Sigmoid colon (tissue), 7 donors: ENCODE results near the gene AVP. TPM values are rescaled to one million over a fixed set of nuclear protein-coding genes. Genes with fewer than 3 reads are reported as not detected.
A peak's percentile ranks its signal among the peaks of the same experiment; 100 is the strongest.
"Not testable (repeated sequence)": the region's sequence is repeated elsewhere in the genome, so short reads cannot be mapped to it uniquely, and the experiment has no call there.

Experiments used
- DNase-seq: peaks from one replicate; pipeline ENCODE4 v3.0.0-alpha.2; 2019
- H3K27ac ChIP-seq, 4 donors: fragments of 200-600 bp; sonication (generic); one replicate each; pipeline ENCODE4 v1.5.1; 2016 to 2019; ENCODE audit warnings: mild to moderate bottlenecking in 1 of 4
- H3K27me3 ChIP-seq, 3 donors: fragments of 200-600 bp; sonication (generic); one replicate each; pipeline ENCODE4 v1.5.1; 2019; ENCODE audit warnings: mild to moderate bottlenecking in 1 of 3
- H3K36me3 ChIP-seq, 4 donors: fragments of 200-600 bp; sonication (generic); one replicate each; pipeline ENCODE4 v1.5.1; 2016 to 2019
- H3K4me1 ChIP-seq, 4 donors: fragments of 200-600 bp; sonication (generic); one replicate each; pipeline ENCODE4 v1.5.1; 2017 to 2019
- H3K4me3 ChIP-seq, 4 donors: fragments of 200-600 bp; sonication (generic); one replicate each; pipeline ENCODE4 v1.5.1; 2017 to 2019; ENCODE audit warnings: mild to moderate bottlenecking in 2 of 4, moderate library complexity in 1 of 4
- H3K9me3 ChIP-seq, 4 donors: fragments of 200-600 bp in 3 of 4; sonication (generic) in 3 of 4; one replicate each; pipeline versions ENCODE4 v1.5.1 to v1.6.1; 2013 to 2019
- EP300 ChIP-seq, 4 donors: sonication (generic); formaldehyde crosslinking; IDR thresholded peaks; one replicate each; pipeline ENCODE4 v1.6.1; 2017; ENCODE audit warnings: antibody characterized with exemption in 4 of 4
- POLR2A ChIP-seq, 2 donors: fragments of 450-650 bp; IDR thresholded peaks; one replicate each; pipeline ENCODE4 v1.6.1; 2016; ENCODE audit warnings: antibody characterized with exemption in 2 of 2, mild to moderate bottlenecking in 2 of 2, moderate library complexity in 2 of 2
- POLR2AphosphoS5 ChIP-seq, 4 donors: sonication (generic); formaldehyde crosslinking; IDR thresholded peaks; one replicate each; pipeline ENCODE4 v1.6.1; 2017; ENCODE audit warnings: antibody characterized with exemption in 4 of 4
- WGBS, 2 donors: extraction: QIAGEN DNeasy Blood & Tissue Kit; methylation state at CpG; one replicate each; pipeline ENCODE4 v1.1.7; 2013; 5-methylcytosine and 5-hydroxymethylcytosine counted together
- intact Hi-C: fragments of 100-400 bp; cut with DNase I; formaldehyde crosslinking; loops from one replicate; pipeline ENCODE4 v1.15.1; 2023
- polyA plus RNA-seq, 3 donors: library from polyadenylated mRNA; stranded (reverse); fragments of 200-250 nt; gene quantifications; one replicate each; pipeline ENCODE4 v1.2.3, GENCODE V29; 2013
- total RNA-seq, 4 donors: library from RNA; depleted of rRNA; stranded (reverse); fragments of >200 nt; gene quantifications; one replicate each; pipeline ENCODE4 v1.1.0, GENCODE V29; 2016
- TF ChIP-seq, protein P1 (sequence below), 4 experiments: fragments of 450-650 bp in 3 of 4; fragments of 200-600 bp in 1 of 4; IDR thresholded peaks; one replicate each; pipeline ENCODE4 v1.5.1; 2016 to 2019; ENCODE audit warnings: antibody characterized with exemption in 4 of 4, mild to moderate bottlenecking in 3 of 4, moderate library complexity in 2 of 4
- donor health status: healthy with polysubstance abuse.
- donor health status: Bipolar disorder and iron deficiency.
- donor health status: healthy.

Gene AVP
- total and polyA plus RNA-seq, 7 donors: not detected

DNA sequence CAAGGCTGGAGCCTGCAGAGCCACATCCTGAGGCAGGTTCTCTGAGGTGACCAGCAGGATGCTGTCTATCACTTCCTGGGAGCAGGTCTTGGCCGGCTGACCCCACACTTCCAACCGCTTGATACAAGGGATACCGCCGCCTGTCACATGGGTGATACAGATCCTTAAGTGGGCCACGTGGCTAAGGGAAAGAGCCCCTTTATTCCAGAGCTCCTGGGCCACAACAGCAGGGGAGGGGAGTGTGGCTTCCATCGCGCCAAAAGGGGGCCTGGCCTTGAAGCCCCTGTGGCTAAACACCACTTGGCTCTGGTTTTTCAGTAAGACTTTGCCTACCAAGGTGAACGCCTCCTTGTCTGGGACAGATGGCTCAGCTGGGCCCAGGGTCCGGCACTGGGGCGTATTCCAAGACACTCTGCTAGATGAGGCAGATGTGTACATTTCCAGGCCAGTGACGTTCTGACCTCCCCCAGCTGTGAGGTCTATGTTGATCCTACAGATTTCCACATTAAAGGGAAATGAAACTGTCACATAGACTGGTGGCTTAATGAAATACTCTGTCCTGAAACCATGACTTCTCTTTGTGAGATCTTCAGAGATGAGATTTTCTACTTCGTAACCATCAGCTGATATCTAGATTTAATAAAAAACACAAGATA, 37.6 kb upstream of the AVP start:
- 92 to 96% methylated on average over 12 of the region's 12 CpGs for WGBS, 2 donors
- H3K36me3 ChIP-seq: peaks cover 13 to 34% (median 19%) of the 10 kb centered on the region in 4 donors
- TF ChIP-seq POLR2A (IDR thresholded peaks at IDR 0.05) (no peak), EP300 (IDR thresholded peaks at IDR 0.05) (no peak), POLR2AphosphoS5 (IDR thresholded peaks at IDR 0.05) (no peak)
- TF ChIP-seq, protein P1, sequence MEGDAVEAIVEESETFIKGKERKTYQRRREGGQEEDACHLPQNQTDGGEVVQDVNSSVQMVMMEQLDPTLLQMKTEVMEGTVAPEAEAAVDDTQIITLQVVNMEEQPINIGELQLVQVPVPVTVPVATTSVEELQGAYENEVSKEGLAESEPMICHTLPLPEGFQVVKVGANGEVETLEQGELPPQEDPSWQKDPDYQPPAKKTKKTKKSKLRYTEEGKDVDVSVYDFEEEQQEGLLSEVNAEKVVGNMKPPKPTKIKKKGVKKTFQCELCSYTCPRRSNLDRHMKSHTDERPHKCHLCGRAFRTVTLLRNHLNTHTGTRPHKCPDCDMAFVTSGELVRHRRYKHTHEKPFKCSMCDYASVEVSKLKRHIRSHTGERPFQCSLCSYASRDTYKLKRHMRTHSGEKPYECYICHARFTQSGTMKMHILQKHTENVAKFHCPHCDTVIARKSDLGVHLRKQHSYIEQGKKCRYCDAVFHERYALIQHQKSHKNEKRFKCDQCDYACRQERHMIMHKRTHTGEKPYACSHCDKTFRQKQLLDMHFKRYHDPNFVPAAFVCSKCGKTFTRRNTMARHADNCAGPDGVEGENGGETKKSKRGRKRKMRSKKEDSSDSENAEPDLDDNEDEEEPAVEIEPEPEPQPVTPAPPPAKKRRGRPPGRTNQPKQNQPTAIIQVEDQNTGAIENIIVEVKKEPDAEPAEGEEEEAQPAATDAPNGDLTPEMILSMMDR (IDR thresholded peaks at IDR 0.05): no peak

DNA sequence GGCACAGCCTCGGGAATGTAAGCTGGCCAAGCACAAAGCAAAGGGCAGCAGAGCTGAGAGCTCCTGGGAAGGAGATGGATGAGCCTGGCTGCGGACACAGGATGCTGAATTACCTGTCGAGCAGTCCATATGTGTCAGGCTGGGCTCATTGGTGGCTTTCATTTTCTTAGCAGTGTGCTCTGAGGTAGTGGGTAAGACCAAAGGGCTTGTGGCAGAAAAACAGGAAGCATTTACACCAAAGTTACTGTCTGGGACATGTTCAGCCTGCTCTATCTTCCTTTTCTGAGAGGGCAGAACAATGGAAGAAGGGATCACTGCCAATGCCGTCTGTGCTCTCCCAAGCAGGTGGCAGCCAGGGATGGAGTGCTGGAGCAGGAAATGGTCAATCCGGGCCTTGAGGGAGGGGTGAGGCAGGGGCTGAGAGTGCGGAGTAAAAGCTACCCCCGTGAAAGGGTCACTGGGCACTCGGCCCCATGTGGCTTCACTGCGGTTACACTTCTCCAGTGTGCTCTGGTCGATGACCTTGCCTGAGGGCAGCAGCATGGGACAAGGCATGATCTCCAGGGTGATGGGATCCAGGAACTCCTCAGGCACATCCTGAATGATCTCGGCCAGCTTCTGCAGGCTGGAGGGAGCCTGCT, 36.9 kb upstream of the AVP start:
- H3K27ac ChIP-seq: no peak overlapping the region
- intact Hi-C loops: no loop called here
- peaks cover 13 to 34% (median 19%) of the 10 kb centered on the region in 4 donors for H3K36me3 ChIP-seq
- no peak for TF ChIP-seq EP300 (IDR thresholded peaks at IDR 0.05)
- TF ChIP-seq, protein P1 (IDR thresholded peaks at IDR 0.05): no peak
- no peak for TF ChIP-seq POLR2AphosphoS5 (IDR thresholded peaks at IDR 0.05)
- TF ChIP-seq POLR2A (IDR thresholded peaks at IDR 0.05): no peak
- 73 to 90% methylated on average over 11 of the region's 11 CpGs for WGBS, 2 donors
- no peaks in the 10 kb centered on the region for H3K9me3 ChIP-seq
- H3K4me1 ChIP-seq: peaks cover 0 to 8% (median 3%) of the 10 kb centered on the region in 4 donors
- DNase-seq: peak; percentile 40
- no peak overlapping the region for H3K4me3 ChIP-seq
- no peaks in the 10 kb centered on the region for H3K27me3 ChIP-seq

More for the DNA sequence above, 37.6 kb upstream of the AVP start:
- Histone ChIP-seq H3K4me1 (peaks cover 0 to 9% (median 4%) of the 10 kb centered on the region in 4 donors), H3K27ac (no peak overlapping the region), H3K4me3 (no peak overlapping the region), H3K27me3 (no peaks in the 10 kb centered on the region), H3K9me3 (no peaks in the 10 kb centered on the region)
- DNase-seq: peak; percentile 30
- intact Hi-C loops: no loop called here

DNA sequence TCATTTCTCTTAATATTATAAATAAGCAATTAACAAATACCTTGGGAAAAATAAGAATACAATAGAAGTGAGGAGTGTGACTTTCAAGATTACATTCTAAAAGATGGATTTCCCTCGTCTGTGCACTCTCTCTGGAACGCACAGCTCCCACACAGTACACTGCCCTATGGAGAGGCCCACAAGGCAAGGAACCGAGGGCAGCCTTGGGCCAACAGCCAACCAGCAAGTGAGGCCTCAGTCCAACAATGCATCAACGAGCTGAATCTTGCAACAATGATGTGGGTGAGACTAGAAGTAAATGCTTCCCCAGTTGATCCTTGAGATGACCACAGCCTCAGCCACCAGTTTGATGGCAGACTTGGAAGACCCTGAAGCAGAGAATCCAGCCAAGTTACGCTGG, 34.5 kb upstream of the AVP start:
- no peak for DNase-seq
- no peaks in the 10 kb centered on the region for H3K9me3 ChIP-seq
- H3K27me3 ChIP-seq: no peaks in the 10 kb centered on the region
- TF ChIP-seq POLR2A (IDR thresholded peaks at IDR 0.05): no peak
- TF ChIP-seq POLR2AphosphoS5 (IDR thresholded peaks at IDR 0.05): no peak
- peaks cover 0 to 13% (median 8%) of the 10 kb centered on the region in 4 donors for H3K4me1 ChIP-seq
- peaks cover 13 to 45% (median 19%) of the 10 kb centered on the region in 4 donors for H3K36me3 ChIP-seq
- intact Hi-C loops: no loop called here
- 84 to 88% methylated on average over 5 of the region's 5 CpGs for WGBS, 2 donors
- H3K4me3 ChIP-seq: no peak overlapping the region
- no peak overlapping the region for H3K27ac ChIP-seq

DNA sequence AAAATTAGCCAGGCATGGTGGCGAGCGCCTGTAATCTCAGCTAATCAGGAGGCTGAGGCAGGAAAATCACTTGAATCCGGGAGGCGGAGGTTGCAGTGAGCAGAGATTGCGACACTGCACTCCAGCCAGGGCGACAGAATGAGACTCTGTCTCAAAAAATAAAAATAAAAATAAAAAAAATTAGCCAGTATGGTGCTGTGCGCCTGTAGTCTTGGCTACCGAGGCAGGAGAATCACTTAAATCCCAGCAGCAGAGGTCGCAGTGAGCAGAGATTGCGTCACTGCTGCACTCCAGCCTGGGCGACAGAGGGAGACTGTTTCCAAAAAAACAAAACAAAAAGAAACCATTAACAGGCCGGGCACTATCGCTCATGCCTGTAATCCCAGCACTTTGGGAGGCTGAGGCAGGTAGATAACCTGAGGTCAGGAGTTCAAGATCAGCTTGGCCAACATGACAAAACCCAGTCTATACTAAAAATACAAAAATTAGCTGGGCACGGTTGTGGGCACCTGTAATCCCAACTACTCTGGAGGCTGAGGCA, 33.4 kb upstream of the AVP start:
- 62 to 82% methylated on average over 14 of the region's 14 CpGs for WGBS, 2 donors
- H3K36me3 ChIP-seq: peaks cover 13 to 53% (median 19%) of the 10 kb centered on the region in 4 donors
- peak overlapping the region in 1 of 4 donors; percentile 13 for H3K4me3 ChIP-seq

More for the DNA sequence above, 33.4 kb upstream of the AVP start:
- peak; percentile 86 for DNase-seq
- Histone ChIP-seq H3K27ac (peak overlapping the region in 3 of 4 donors; percentile 35 to 51 (median 45)), H3K4me1 (peaks cover 0 to 13% (median 8%) of the 10 kb centered on the region in 4 donors)
- TF ChIP-seq, protein P1 (IDR thresholded peaks at IDR 0.05): peak; percentile 23 to 51 (median 45)
- not testable (repeated sequence) for H3K27me3 ChIP-seq, H3K9me3 ChIP-seq
- intact Hi-C loops: loop anchor here (2.0 kb wide), 1 partner anchor 63 kb away; no protein-coding TSS in a partner anchor
